A549 (cell line): ENCODE results near the gene FAM163B. TPM values are rescaled to one million over a fixed set of nuclear protein-coding genes. Genes with fewer than 3 reads are reported as not detected.

Source experiments
- ATAC-seq, 2 experiments: fragments of 200-7000 bp in 1 of 2; fragments of >200 bp in 1 of 2; cut with Nextera tagmentation in 1 of 2; cut with Tn5 transposase in 1 of 2; 3 replicates each; pipeline versions ENCODE4 v1.8.0 to v1.9.1; 2018 to 2020; ENCODE audit warnings: mild to moderate bottlenecking in 1 of 2, moderate library complexity in 1 of 2
- CTCF ChIA-PET: fragments of 300-600 bp; sonication (Branson Sonifier 250); formaldehyde crosslinking; extraction: SDS; loops from one replicate; lab custom pipeline; 2021; ENCODE audit warnings: antibody characterized with exemption, inconsistent platforms; lab: Yijun Ruan, JAX
- POLR2A ChIA-PET: fragments of 350-600 bp; formaldehyde crosslinking; extraction: SDS; loops from one replicate; lab custom pipeline; 2021; ENCODE audit warnings: antibody characterized with exemption, inconsistent platforms; lab: Yijun Ruan, JAX
- DNase-seq, 2 experiments: peaks; one replicate each; pipeline versions ENCODE4 v3.0.0 to v3.0.0-alpha.2; 2011 to 2016; ENCODE audit warnings: low read depth in 1 of 2, low spot score in 1 of 2
- FAIRE-seq: peaks from 2 replicates; lab custom pipeline; 2011; peaks lifted over from hg19 to GRCh38; lab: Jason Lieb, UNC
- H3K27ac ChIP-seq, 2 experiments: fragments of >200 bp; sonication (Bioruptor Twin); formaldehyde crosslinking; 3 replicates each; pipeline ENCODE4 v1.5.1; 2016 to 2017
- H3K4me1 ChIP-seq: fragments of >200 bp; sonication (Bioruptor Twin); formaldehyde crosslinking; 3 replicates; pipeline ENCODE4 v1.6.1; 2016
- H3K4me2 ChIP-seq: fragments of >200 bp; sonication (Bioruptor Twin); formaldehyde crosslinking; 3 replicates; pipeline ENCODE4 v1.6.1; 2016
- H3K4me3 ChIP-seq: fragments of >200 bp; sonication (Bioruptor Twin); formaldehyde crosslinking; 3 replicates; pipeline ENCODE4 v1.5.1; 2016
- H3K9me3 ChIP-seq: fragments of >200 bp; sonication (Bioruptor Twin); formaldehyde crosslinking; 3 replicates; pipeline ENCODE4 v1.6.1; 2016
- BHLHE40 ChIP-seq: IDR thresholded peaks from 2 replicates; pipeline ENCODE4 v1.6.1; 2012; ENCODE audit warnings: low read depth, low read length, inconsistent platforms
- CBX8 ChIP-seq: fragments of 200-600 bp; sonication (generic); IDR thresholded peaks from 2 replicates; pipeline ENCODE4 v1.6.1; 2016
- CHD2 ChIP-seq: fragments of 150-350 bp; IDR thresholded peaks from 2 replicates; pipeline ENCODE4 v1.6.1; 2014; ENCODE audit warnings: low read length; ENCODE audit not compliant: partially characterized antibody
- CHD4 ChIP-seq: fragments of 200-600 bp; sonication (generic); IDR thresholded peaks from 2 replicates; pipeline ENCODE4 v1.6.1; 2016; ENCODE audit warnings: antibody characterized with exemption, mild to moderate bottlenecking, borderline replicate concordance
- HDAC2 ChIP-seq: fragments of 200-600 bp; sonication (generic); IDR thresholded peaks from 2 replicates; pipeline ENCODE4 v1.6.1; 2016
- HEYL ChIP-seq: fragments of 250-450 bp; sonication (Bioruptor Pico); IDR thresholded peaks from 2 replicates; pipeline ENCODE4 v1.8.0; 2021; ENCODE audit warnings: mild to moderate bottlenecking, moderate library complexity
- JUN ChIP-seq, 2 experiments: fragments of >200 bp; sonication (Bioruptor Twin); formaldehyde crosslinking; IDR thresholded peaks; 2 replicates in 1 of 2; 3 replicates in 1 of 2; pipeline ENCODE4 v1.6.1; 2016 to 2017
- KDM1A ChIP-seq: fragments of 200-600 bp; sonication (generic); IDR thresholded peaks from 2 replicates; pipeline ENCODE4 v1.6.1; 2016; ENCODE audit warnings: low read depth, mild to moderate bottlenecking
- MYC ChIP-seq: IDR thresholded peaks from 2 replicates; pipeline ENCODE4 v1.6.1; 2012; ENCODE audit warnings: mild to moderate bottlenecking, inconsistent platforms, low read length, improper control_type of control experiment, borderline replicate concordance
- NPAS2 ChIP-seq: fragments of 250-450 bp; sonication (Bioruptor Pico); IDR thresholded peaks from 2 replicates; pipeline ENCODE4 v1.8.0; 2022; ENCODE audit warnings: mild to moderate bottlenecking, moderate library complexity, borderline replicate concordance
- POLR2A ChIP-seq: IDR thresholded peaks from 2 replicates; pipeline ENCODE4 v1.6.1; 2012; ENCODE audit warnings: mild to moderate bottlenecking, low read length
- POLR2AphosphoS2 ChIP-seq: conservative IDR thresholded peaks from 2 replicates; pipeline ENCODE4 v1.6.1; 2012; ENCODE audit warnings: low read length, improper control_type of control experiment, inconsistent platforms
- RCOR1 ChIP-seq: fragments of 150-350 bp; IDR thresholded peaks from 2 replicates; pipeline ENCODE4 v1.6.1; 2014; ENCODE audit warnings: antibody characterized with exemption, low read length, low read depth
- ZC3H11A ChIP-seq: fragments of 450-650 bp; IDR thresholded peaks from 2 replicates; pipeline ENCODE4 v1.6.1; 2014; ENCODE audit warnings: antibody characterized with exemption, mild to moderate bottlenecking
- ZFP36 ChIP-seq: fragments of 450-650 bp; IDR thresholded peaks from 2 replicates; pipeline ENCODE4 v1.6.1; 2014; ENCODE audit warnings: borderline replicate concordance; ENCODE audit not compliant: partially characterized antibody
- ZNF302 ChIP-seq: fragments of 250-450 bp; sonication (Bioruptor Pico); IDR thresholded peaks from 2 replicates; pipeline ENCODE4 v1.9.0; 2021; ENCODE audit warnings: inconsistent platforms, mild to moderate bottlenecking, moderate library complexity
- ZSCAN20 ChIP-seq: fragments of 250-450 bp; sonication (Bioruptor Pico); IDR thresholded peaks from 2 replicates; pipeline ENCODE4 v1.8.0; 2022; ENCODE audit warnings: mild to moderate bottlenecking, moderate library complexity
- WGBS: methylation state at CpG from one replicate; pipeline ENCODE4 v1.1.6; 2017; ENCODE audit errors: missing lambda C conversion rate; 5-methylcytosine and 5-hydroxymethylcytosine counted together
- polyA plus RNA-seq, 4 experiments: library from polyadenylated mRNA; depleted of rRNA in 3 of 4; stranded (reverse); fragments of >200 nt; fragmentation: RNase III in 1 of 4; extraction: RNeasy Plus Mini Kit Qiagen cat#74134 plus additional on column Dnase treatment in 1 of 4; gene quantifications; 2 replicates in 3 of 4; 3 replicates in 1 of 4; pipeline ENCODE4 v1.2.3, GENCODE V29; 2011 to 2017
- TF ChIP-seq, protein P1 (sequence below): fragments of 250-450 bp; sonication (Bioruptor Pico); IDR thresholded peaks from 2 replicates; pipeline ENCODE4 v1.5.0; 2021; ENCODE audit warnings: mild to moderate bottlenecking, moderate library complexity, borderline replicate concordance
- TF ChIP-seq, protein P2 (sequence below): fragments of 150-350 bp; IDR thresholded peaks from 2 replicates; pipeline ENCODE4 v1.6.1; 2014; ENCODE audit warnings: low read depth, mild to moderate bottlenecking, low read length
- TF ChIP-seq, protein P3 (sequence below): IDR thresholded peaks from 2 replicates; pipeline ENCODE4 v1.6.1; 2012
- TF ChIP-seq, protein P4 (sequence below): fragments of >200 bp; sonication (Bioruptor Twin); formaldehyde crosslinking; IDR thresholded peaks from 3 replicates; pipeline ENCODE4 v1.5.1; 2016

Gene FAM163B
- polyA plus RNA-seq, 2 of the 4 experiments (the other 2 are of a cell fraction) = not detected

DNA sequence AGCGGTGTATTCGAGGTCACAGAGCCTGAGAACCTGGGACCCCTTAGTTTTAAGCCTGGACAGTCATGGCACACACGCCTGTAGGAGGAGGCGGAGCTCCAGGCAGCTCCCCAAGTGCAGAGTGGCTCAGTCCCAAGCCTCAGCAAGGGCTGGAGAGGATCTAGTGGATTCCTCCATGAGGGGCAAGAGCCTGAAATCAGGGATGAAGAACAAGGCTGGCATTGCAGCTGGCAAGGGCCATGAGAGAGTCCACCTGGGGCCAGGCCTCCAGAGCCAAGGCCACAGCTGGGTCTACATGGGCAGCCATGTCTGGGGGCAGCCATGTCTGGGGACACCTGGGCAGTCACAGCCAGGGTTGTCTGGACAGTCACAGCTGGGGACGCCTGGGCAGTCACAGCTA, 52.8 kb downstream of the FAM163B start:
- Histone ChIP-seq H3K4me2 (no peak overlapping the region), H3K4me3 (no peak overlapping the region), H3K4me1 (peaks cover 3% of the 10 kb centered on the region; the same call in 1 of the 3 replicates), H3K27ac (no peak overlapping the region), H3K9me3 (no peaks in the 10 kb centered on the region)
- ATAC-seq (no peak), DNase-seq (no peak), FAIRE-seq (no peak)
- CTCF ChIA-PET = interaction anchor here (0.9 to 1.3 kb wide), 2 partner anchors 12 to 22 kb away, joined by 3 read pairs; partner anchors contain the start of gene ADAMTSL2
- POLR2A ChIA-PET = no interaction called here
- 65% methylated on average over 4 of the region's 5 CpGs for WGBS
- TF ChIP-seq RCOR1 = no peak
- no peak for TF ChIP-seq ZSCAN20 (CRISPR knock-in tag)
- TF ChIP-seq HDAC2 = no peak
- TF ChIP-seq NPAS2 (CRISPR knock-in tag) = no peak
- TF ChIP-seq CHD2 = no peak

DNA sequence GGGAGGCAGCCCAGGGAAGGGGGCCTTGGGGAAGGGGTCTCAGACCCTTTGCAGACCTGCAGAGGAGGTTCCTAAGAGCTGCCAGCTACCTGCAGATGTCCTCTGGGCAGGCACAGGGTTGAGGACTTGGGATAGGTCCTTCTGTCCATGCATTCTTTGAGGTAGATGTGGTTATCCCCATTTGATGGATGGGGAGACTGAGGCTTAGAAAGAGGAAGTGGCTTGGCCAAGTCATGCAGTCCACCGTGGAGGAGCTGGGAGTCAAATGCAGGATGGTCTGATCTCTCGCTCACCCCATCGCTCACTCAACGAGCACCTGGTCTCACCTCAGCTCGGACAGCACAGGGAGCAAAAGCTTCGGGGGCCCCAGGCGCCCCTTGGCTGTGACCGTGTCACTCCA, 54.5 kb downstream of the FAM163B start:
- H3K4me3 ChIP-seq = no peak overlapping the region
- ATAC-seq (no peak), FAIRE-seq (no peak), DNase-seq (no peak)
- WGBS = 62% methylated on average over 8 of the region's 8 CpGs
- TF ChIP-seq POLR2A = no peak
- TF ChIP-seq, protein P1, sequence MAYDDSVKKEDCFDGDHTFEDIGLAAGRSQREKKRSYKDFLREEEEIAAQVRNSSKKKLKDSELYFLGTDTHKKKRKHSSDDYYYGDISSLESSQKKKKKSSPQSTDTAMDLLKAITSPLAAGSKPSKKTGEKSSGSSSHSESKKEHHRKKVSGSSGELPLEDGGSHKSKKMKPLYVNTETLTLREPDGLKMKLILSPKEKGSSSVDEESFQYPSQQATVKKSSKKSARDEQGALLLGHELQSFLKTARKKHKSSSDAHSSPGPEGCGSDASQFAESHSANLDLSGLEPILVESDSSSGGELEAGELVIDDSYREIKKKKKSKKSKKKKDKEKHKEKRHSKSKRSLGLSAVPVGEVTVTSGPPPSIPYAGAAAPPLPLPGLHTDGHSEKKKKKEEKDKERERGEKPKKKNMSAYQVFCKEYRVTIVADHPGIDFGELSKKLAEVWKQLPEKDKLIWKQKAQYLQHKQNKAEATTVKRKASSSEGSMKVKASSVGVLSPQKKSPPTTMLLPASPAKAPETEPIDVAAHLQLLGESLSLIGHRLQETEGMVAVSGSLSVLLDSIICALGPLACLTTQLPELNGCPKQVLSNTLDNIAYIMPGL (CRISPR knock-in tag) = no peak
- TF ChIP-seq HEYL (CRISPR knock-in tag) = no peak
- POLR2A ChIA-PET = no interaction called here
- no peak overlapping the region for H3K27ac ChIP-seq
- H3K4me2 ChIP-seq = no peak overlapping the region
- CTCF ChIA-PET = interaction anchor here (1.8 kb wide), 1 partner anchor 25 kb away, joined by 4 read pairs; no protein-coding TSS in a partner anchor
- peaks cover 3% of the 10 kb centered on the region; the same call in 1 of the 3 replicates for H3K4me1 ChIP-seq
- H3K9me3 ChIP-seq = no peaks in the 10 kb centered on the region

DNA sequence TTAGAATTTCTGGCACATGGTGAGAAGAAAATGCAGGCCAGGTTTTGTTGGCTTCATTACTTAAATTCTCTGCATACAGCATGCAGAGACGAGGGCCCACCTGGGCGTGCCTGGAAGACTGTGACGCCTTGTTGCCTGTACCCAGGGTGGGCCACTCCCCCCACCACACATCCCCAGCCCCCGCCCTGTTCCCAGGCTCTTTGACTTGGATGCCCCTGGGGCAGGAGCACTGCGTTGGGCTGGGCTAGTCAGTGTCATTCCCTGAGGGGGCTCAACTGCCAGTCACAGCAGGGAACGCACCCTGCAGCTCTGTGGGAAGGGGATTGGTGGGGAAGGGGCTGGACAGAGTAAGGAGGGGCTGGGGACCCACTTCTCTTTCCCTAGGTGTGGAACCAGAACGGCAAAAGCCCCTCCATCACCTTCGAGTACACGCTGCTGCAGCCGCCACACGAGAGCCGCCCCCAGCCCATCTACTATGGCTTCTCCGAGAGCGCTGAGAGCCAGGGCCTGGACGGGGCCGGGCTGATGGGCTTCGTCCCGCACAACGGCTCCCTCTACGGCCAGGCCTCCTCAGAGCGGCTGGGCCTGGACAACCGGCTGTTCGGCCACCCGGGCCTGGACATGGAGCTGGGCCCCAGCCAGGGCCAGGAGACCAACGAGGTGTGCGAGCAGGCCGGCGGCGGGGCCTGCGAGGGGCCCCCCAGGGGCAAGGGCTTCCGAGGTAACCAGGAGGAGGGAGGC, 55.0 kb downstream of the FAM163B start:
- H3K4me1 ChIP-seq = peaks cover 3% of the 10 kb centered on the region; the same call in 1 of the 3 replicates
- CTCF ChIA-PET = interaction anchor here (1.8 kb wide), 1 partner anchor 25 kb away, joined by 4 read pairs; no protein-coding TSS in a partner anchor
- TF ChIP-seq, protein P2, sequence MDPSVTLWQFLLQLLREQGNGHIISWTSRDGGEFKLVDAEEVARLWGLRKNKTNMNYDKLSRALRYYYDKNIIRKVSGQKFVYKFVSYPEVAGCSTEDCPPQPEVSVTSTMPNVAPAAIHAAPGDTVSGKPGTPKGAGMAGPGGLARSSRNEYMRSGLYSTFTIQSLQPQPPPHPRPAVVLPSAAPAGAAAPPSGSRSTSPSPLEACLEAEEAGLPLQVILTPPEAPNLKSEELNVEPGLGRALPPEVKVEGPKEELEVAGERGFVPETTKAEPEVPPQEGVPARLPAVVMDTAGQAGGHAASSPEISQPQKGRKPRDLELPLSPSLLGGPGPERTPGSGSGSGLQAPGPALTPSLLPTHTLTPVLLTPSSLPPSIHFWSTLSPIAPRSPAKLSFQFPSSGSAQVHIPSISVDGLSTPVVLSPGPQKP = no peak
- TF ChIP-seq, all 56 proteins: peak for 0
- no peak overlapping the region for H3K4me2 ChIP-seq
- H3K9me3 ChIP-seq = no peaks in the 10 kb centered on the region
- DNase-seq = no peak
- no peak for FAIRE-seq
- WGBS = 72% methylated on average over 18 of the region's 31 CpGs
- POLR2A ChIA-PET = no interaction called here
- ATAC-seq = no peak
- H3K4me3 ChIP-seq = no peak overlapping the region
- H3K27ac ChIP-seq = no peak overlapping the region

DNA sequence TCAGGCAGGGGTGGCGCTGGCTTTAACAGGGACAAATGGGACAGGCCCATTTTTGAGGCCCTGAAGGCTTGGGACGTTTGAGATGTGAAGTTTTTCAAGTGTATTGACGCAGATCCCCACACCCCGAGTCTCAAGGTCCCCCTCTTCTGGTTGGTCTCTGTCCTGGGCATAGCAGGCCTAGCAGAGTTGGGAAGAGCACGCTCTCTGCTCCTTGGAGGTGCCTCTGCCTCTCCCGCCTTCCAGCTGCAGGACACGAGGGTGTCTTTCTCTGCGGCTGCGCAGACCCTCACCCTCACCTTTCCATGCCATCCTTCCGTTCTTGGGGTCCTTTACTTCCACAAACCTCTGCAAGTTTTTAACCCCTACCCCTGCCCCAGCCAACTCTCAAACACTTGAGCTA, 56.1 kb downstream of the FAM163B start:
- TF ChIP-seq HDAC2 (no peak), ZNF302 (no peak), POLR2AphosphoS2 (no peak), JUN (IDR thresholded peaks at IDR 0.05) (no peak), ZC3H11A (no peak), CHD4 (no peak), CBX8 (no peak), MYC (no peak), ZFP36 (no peak), BHLHE40 (no peak), KDM1A (no peak)
- TF ChIP-seq, protein P3, sequence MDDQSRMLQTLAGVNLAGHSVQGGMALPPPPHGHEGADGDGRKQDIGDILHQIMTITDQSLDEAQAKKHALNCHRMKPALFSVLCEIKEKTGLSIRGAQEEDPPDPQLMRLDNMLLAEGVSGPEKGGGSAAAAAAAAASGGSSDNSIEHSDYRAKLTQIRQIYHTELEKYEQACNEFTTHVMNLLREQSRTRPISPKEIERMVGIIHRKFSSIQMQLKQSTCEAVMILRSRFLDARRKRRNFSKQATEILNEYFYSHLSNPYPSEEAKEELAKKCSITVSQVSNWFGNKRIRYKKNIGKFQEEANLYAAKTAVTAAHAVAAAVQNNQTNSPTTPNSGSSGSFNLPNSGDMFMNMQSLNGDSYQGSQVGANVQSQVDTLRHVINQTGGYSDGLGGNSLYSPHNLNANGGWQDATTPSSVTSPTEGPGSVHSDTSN = no peak
- TF ChIP-seq, protein P4, sequence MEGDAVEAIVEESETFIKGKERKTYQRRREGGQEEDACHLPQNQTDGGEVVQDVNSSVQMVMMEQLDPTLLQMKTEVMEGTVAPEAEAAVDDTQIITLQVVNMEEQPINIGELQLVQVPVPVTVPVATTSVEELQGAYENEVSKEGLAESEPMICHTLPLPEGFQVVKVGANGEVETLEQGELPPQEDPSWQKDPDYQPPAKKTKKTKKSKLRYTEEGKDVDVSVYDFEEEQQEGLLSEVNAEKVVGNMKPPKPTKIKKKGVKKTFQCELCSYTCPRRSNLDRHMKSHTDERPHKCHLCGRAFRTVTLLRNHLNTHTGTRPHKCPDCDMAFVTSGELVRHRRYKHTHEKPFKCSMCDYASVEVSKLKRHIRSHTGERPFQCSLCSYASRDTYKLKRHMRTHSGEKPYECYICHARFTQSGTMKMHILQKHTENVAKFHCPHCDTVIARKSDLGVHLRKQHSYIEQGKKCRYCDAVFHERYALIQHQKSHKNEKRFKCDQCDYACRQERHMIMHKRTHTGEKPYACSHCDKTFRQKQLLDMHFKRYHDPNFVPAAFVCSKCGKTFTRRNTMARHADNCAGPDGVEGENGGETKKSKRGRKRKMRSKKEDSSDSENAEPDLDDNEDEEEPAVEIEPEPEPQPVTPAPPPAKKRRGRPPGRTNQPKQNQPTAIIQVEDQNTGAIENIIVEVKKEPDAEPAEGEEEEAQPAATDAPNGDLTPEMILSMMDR = no peak
- no peak for FAIRE-seq
- 0 out of 6 replicates have a peak, but pooled peaks of 1 of the 2 experiments have one; percentile 17 for ATAC-seq

More for the DNA sequence above, 56.1 kb downstream of the FAM163B start:
- CTCF ChIA-PET = no interaction called here
- POLR2A ChIA-PET = no interaction called here
- Histone ChIP-seq H3K4me3 (no peak overlapping the region), H3K9me3 (no peaks in the 10 kb centered on the region), H3K4me1 (no peaks in the 10 kb centered on the region), H3K27ac (no peak overlapping the region), H3K4me2 (no peak overlapping the region)
- 58% methylated on average over 10 of the region's 10 CpGs for WGBS
- DNase-seq = no peak
